A549 (cell line): Measurements from ENCODE around the gene SLC22A16. TPM values are rescaled to one million over a fixed set of nuclear protein-coding genes. Genes with fewer than 3 reads are reported as not detected.

Experiments used
- ATAC-seq, 2 experiments: fragments of 200-7000 bp in 1 of 2; fragments of >200 bp in 1 of 2; cut with Nextera tagmentation in 1 of 2; cut with Tn5 transposase in 1 of 2; 3 replicates each; pipeline versions ENCODE4 v1.8.0 to v1.9.1; 2018 to 2020; ENCODE audit warnings: mild to moderate bottlenecking in 1 of 2, moderate library complexity in 1 of 2
- CTCF ChIA-PET: fragments of 300-600 bp; sonication (Branson Sonifier 250); formaldehyde crosslinking; extraction: SDS; loops from one replicate; lab custom pipeline; 2021; ENCODE audit warnings: antibody characterized with exemption, inconsistent platforms; lab: Yijun Ruan, JAX
- POLR2A ChIA-PET: fragments of 350-600 bp; formaldehyde crosslinking; extraction: SDS; loops from one replicate; lab custom pipeline; 2021; ENCODE audit warnings: antibody characterized with exemption, inconsistent platforms; lab: Yijun Ruan, JAX
- DNase-seq, 2 experiments: peaks; one replicate each; pipeline versions ENCODE4 v3.0.0 to v3.0.0-alpha.2; 2011 to 2016; ENCODE audit warnings: low read depth in 1 of 2, low spot score in 1 of 2
- FAIRE-seq: peaks from 2 replicates; lab custom pipeline; 2011; peaks lifted over from hg19 to GRCh38; lab: Jason Lieb, UNC
- H3K27ac ChIP-seq, 2 experiments: fragments of >200 bp; sonication (Bioruptor Twin); formaldehyde crosslinking; 3 replicates each; pipeline ENCODE4 v1.5.1; 2016 to 2017
- H3K4me1 ChIP-seq: fragments of >200 bp; sonication (Bioruptor Twin); formaldehyde crosslinking; 3 replicates; pipeline ENCODE4 v1.6.1; 2016
- H3K4me2 ChIP-seq: fragments of >200 bp; sonication (Bioruptor Twin); formaldehyde crosslinking; 3 replicates; pipeline ENCODE4 v1.6.1; 2016
- H3K4me3 ChIP-seq: fragments of >200 bp; sonication (Bioruptor Twin); formaldehyde crosslinking; 3 replicates; pipeline ENCODE4 v1.5.1; 2016
- H3K9me3 ChIP-seq: fragments of >200 bp; sonication (Bioruptor Twin); formaldehyde crosslinking; 3 replicates; pipeline ENCODE4 v1.6.1; 2016
- ATOH8 ChIP-seq: fragments of 250-450 bp; sonication (Bioruptor Pico); IDR thresholded peaks from 2 replicates; pipeline ENCODE4 v1.5.0; 2020; ENCODE audit warnings: low read depth, mild to moderate bottlenecking, moderate library complexity
- BCL3 ChIP-seq: fragments of >200 bp; sonication (Bioruptor Twin); formaldehyde crosslinking; IDR thresholded peaks from 3 replicates; pipeline ENCODE4 v1.6.1; 2016
- BHLHE40 ChIP-seq: IDR thresholded peaks from 2 replicates; pipeline ENCODE4 v1.6.1; 2012; ENCODE audit warnings: low read depth, low read length, inconsistent platforms
- CHD2 ChIP-seq: fragments of 150-350 bp; IDR thresholded peaks from 2 replicates; pipeline ENCODE4 v1.6.1; 2014; ENCODE audit warnings: low read length; ENCODE audit not compliant: partially characterized antibody
- E2F6 ChIP-seq: IDR thresholded peaks from 2 replicates; pipeline ENCODE4 v1.6.1; 2012; ENCODE audit warnings: low read depth, borderline replicate concordance
- EP300 ChIP-seq, 2 experiments: fragments of >200 bp; sonication (Bioruptor Twin); formaldehyde crosslinking; IDR thresholded peaks; 2 replicates in 1 of 2; 3 replicates in 1 of 2; pipeline ENCODE4 v1.6.1; 2016 to 2017
- ESRRA ChIP-seq: fragments of 150-350 bp; IDR thresholded peaks from 2 replicates; pipeline ENCODE4 v1.6.1; 2014; ENCODE audit warnings: mild to moderate bottlenecking, low read length, borderline replicate concordance
- FOSB ChIP-seq: fragments of 250-450 bp; sonication (Bioruptor Pico); IDR thresholded peaks from 2 replicates; pipeline ENCODE4 v1.5.0; 2020; ENCODE audit warnings: mild to moderate bottlenecking, moderate library complexity
- HDAC2 ChIP-seq: fragments of 200-600 bp; sonication (generic); IDR thresholded peaks from 2 replicates; pipeline ENCODE4 v1.6.1; 2016
- HEYL ChIP-seq: fragments of 250-450 bp; sonication (Bioruptor Pico); IDR thresholded peaks from 2 replicates; pipeline ENCODE4 v1.8.0; 2021; ENCODE audit warnings: mild to moderate bottlenecking, moderate library complexity
- JUN ChIP-seq, 2 experiments: fragments of >200 bp; sonication (Bioruptor Twin); formaldehyde crosslinking; IDR thresholded peaks; 2 replicates in 1 of 2; 3 replicates in 1 of 2; pipeline ENCODE4 v1.6.1; 2016 to 2017
- KDM5A ChIP-seq: fragments of 200-600 bp; sonication (generic); IDR thresholded peaks from 2 replicates; pipeline ENCODE4 v1.6.1; 2016; ENCODE audit warnings: antibody characterized with exemption, mild to moderate bottlenecking
- NFE2L2 ChIP-seq: fragments of 150-350 bp; conservative IDR thresholded peaks from 2 replicates; pipeline ENCODE4 v1.6.1; 2014; ENCODE audit warnings: low read length
- POLR2AphosphoS2 ChIP-seq: conservative IDR thresholded peaks from 2 replicates; pipeline ENCODE4 v1.6.1; 2012; ENCODE audit warnings: low read length, improper control_type of control experiment, inconsistent platforms
- RAD21 ChIP-seq, 2 experiments: fragments of >200 bp in 1 of 2; sonication (Bioruptor Twin) in 1 of 2; formaldehyde crosslinking in 1 of 2; IDR thresholded peaks in 1 of 2; conservative IDR thresholded peaks in 1 of 2; 2 replicates in 1 of 2; 3 replicates in 1 of 2; pipeline ENCODE4 v1.6.1; 2012 to 2018; ENCODE audit warnings: inconsistent platforms in 1 of 2
- REST ChIP-seq: fragments of 200-600 bp; sonication (generic); IDR thresholded peaks from 2 replicates; pipeline ENCODE4 v1.6.1; 2016; ENCODE audit warnings: antibody characterized with exemption, mild to moderate bottlenecking, moderate library complexity
- SMC3 ChIP-seq: fragments of >200 bp; sonication (Bioruptor Twin); formaldehyde crosslinking; IDR thresholded peaks from 3 replicates; pipeline ENCODE4 v1.6.1; 2018; ENCODE audit warnings: inconsistent platforms
- SREBF2 ChIP-seq: fragments of 450-650 bp; IDR thresholded peaks from 2 replicates; pipeline ENCODE4 v1.6.1; 2014; ENCODE audit warnings: mild to moderate bottlenecking, moderate library complexity
- TFCP2L1 ChIP-seq: fragments of 250-450 bp; sonication (Bioruptor Pico); IDR thresholded peaks from 2 replicates; pipeline ENCODE4 v1.5.0; 2021; ENCODE audit warnings: mild to moderate bottlenecking
- ZNF302 ChIP-seq: fragments of 250-450 bp; sonication (Bioruptor Pico); IDR thresholded peaks from 2 replicates; pipeline ENCODE4 v1.9.0; 2021; ENCODE audit warnings: inconsistent platforms, mild to moderate bottlenecking, moderate library complexity
- WGBS: methylation state at CpG from one replicate; pipeline ENCODE4 v1.1.6; 2017; ENCODE audit errors: missing lambda C conversion rate; 5-methylcytosine and 5-hydroxymethylcytosine counted together
- polyA plus RNA-seq, 4 experiments: library from polyadenylated mRNA; depleted of rRNA in 3 of 4; stranded (reverse); fragments of >200 nt; fragmentation: RNase III in 1 of 4; extraction: RNeasy Plus Mini Kit Qiagen cat#74134 plus additional on column Dnase treatment in 1 of 4; gene quantifications; 2 replicates in 3 of 4; 3 replicates in 1 of 4; pipeline ENCODE4 v1.2.3, GENCODE V29; 2011 to 2017
- TF ChIP-seq, protein P1 (sequence below): IDR thresholded peaks from 2 replicates; pipeline ENCODE4 v1.6.1; 2012
- TF ChIP-seq, protein P2 (sequence below): IDR thresholded peaks from 2 replicates; pipeline ENCODE4 v1.6.1; 2012

SLC22A16 gene
- polyA plus RNA-seq, 2 of the 4 experiments (the other 2 are of a cell fraction): not detected

DNA sequence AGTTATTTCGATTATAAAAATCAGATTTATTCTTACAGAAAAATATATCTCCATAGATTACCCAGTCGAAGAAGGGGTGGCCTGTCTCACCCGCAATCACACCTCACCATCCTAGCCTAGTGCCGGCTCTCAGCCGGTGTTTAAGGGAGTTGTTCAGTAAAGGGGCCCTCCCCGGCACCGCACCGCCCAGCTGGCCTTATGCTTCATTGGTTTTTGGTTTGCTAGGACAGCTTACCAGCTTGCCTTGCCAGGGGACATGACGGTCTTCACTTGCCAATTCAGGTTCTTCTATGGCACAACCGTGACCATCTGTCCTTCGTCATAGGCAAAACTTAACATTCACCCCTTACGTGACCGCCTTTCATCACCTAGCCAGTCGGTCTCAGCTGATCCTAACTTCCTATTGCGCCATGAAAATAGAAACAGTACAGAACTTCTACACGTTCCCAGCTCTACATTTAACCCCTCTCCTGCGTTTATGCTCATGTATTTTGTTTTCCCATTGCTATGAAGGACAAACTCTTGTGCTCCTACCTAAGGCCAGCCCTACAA is 44.7 kb upstream of the SLC22A16 start (continued):
- no peak for TF ChIP-seq E2F6
- no peak for TF ChIP-seq REST
- no peak for TF ChIP-seq TFCP2L1
- no peak for TF ChIP-seq ESRRA
- TF ChIP-seq SMC3: no peak
- no peak for TF ChIP-seq CHD2
- TF ChIP-seq HDAC2: no peak
- TF ChIP-seq, all 56 proteins: peak for 0

- FAIRE-seq (no peak), DNase-seq (no peak), ATAC-seq (no peak)
- Histone ChIP-seq H3K4me2 (no peak overlapping the region), H3K4me3 (no peak overlapping the region), H3K4me1 (peaks cover 16% of the 10 kb centered on the region), H3K27ac (no peak overlapping the region), H3K9me3 (no peaks in the 10 kb centered on the region)
- POLR2A ChIA-PET: no interaction called here
- CTCF ChIA-PET: interaction anchor here (0.6 to 1.2 kb wide), 3 partner anchors 428 to 676 kb away, joined by 3 to 5 read pairs (median 3); no protein-coding TSS in a partner anchor
- TF ChIP-seq ZNF302 (CRISPR knock-in tag) (no peak), POLR2AphosphoS2 (no peak), KDM5A (no peak), JUN (IDR thresholded peaks at IDR 0.05) (no peak), FOSB (CRISPR knock-in tag) (no peak), HEYL (no peak), SMC3 (no peak), BHLHE40 (no peak), SREBF2 (no peak), BCL3 (no peak), ATOH8 (no peak), CHD2 (no peak), REST (no peak), RAD21 (conservative IDR thresholded peaks at IDR 0.05 in 1 of 2, IDR thresholded peaks at IDR 0.05 in 1 of 2) (no peak), EP300 (IDR thresholded peaks at IDR 0.05) (no peak), NFE2L2 (no peak)
- TF ChIP-seq, protein P1, sequence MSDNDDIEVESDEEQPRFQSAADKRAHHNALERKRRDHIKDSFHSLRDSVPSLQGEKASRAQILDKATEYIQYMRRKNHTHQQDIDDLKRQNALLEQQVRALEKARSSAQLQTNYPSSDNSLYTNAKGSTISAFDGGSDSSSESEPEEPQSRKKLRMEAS: no peak
- TF ChIP-seq, protein P2, sequence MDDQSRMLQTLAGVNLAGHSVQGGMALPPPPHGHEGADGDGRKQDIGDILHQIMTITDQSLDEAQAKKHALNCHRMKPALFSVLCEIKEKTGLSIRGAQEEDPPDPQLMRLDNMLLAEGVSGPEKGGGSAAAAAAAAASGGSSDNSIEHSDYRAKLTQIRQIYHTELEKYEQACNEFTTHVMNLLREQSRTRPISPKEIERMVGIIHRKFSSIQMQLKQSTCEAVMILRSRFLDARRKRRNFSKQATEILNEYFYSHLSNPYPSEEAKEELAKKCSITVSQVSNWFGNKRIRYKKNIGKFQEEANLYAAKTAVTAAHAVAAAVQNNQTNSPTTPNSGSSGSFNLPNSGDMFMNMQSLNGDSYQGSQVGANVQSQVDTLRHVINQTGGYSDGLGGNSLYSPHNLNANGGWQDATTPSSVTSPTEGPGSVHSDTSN: no peak
- 69% methylated on average over 12 of the region's 12 CpGs for WGBS
Observed at GRCh38 chr6:110520209-110520965, 44.0 kb upstream of the SLC22A16 start.
